ENCODE results near the gene HLTF. TPM values are rescaled to one million over a fixed set of nuclear protein-coding genes. Genes with fewer than 3 reads are reported as not detected.

Gene HLTF
- total and polyA plus RNA-seq, 2 of the 4 experiments (the other 2 are of a cell fraction) = 12.6 to 39.1 TPM

DNA sequence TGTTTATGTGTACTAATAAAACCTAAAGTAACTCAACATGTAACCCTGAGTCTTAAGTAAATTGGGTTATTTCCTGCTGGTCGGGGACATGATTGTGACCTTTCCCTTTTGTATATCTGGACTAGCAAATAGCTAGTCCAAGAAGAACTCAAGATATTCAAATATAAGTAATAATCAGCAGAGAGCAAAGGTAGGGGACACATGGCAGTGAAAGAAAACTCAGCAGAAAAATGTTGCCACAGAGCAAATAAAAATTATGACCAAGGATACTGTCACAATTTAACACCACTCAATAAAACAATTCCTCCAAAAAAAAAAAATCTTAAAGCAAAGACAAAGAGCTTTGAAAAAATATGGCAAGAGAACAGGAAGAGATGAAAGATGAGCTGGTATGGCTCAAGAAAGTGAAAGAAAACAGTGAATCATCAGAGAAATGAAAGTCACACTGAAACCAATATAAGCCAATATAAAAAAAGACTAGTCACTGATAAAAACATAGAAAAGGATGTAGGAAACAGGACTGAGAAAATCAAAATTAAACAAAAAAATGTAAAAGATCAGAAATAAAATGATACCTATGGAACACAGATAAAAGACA, 43.4 kb downstream of the HLTF start:
- POLR2A ChIA-PET (ENCODE audit: unreplicated experiment) = interaction anchor here (0.7 kb wide), 1 partner anchor 28 kb away, joined by 3 read pairs; no protein-coding TSS in a partner anchor
- Histone ChIP-seq H3K36me3 (ENCODE audit: control insufficient read depth, insufficient read depth, low read length) (peaks cover 11% of the 10 kb centered on the region), H3K9ac (ENCODE audit: low read depth, low read length) (no peak overlapping the region), H4K5ac (ENCODE audit: low read depth, low read length) (peak overlapping the region; percentile 69; the same call in 1 of the 2 replicates), H3K9me1 (ENCODE audit: insufficient read depth, low read length) (no peaks in the 10 kb centered on the region), H3K56ac (ENCODE audit: extremely low read depth, insufficient read depth, low read length) (no peak overlapping the region), H3K4me1 (ENCODE audit: control insufficient read depth, insufficient read depth, low read length) (no peaks in the 10 kb centered on the region; the same call in 1 of the 2 replicates), H2AFZ (replicated peaks; ENCODE audit: low read length, poor library complexity) (no peak overlapping the region), H2BK5ac (ENCODE audit: low read depth, low read length, poor library complexity, severe bottlenecking) (peak overlapping the region; percentile 66), H3K27me3 (ENCODE audit: control insufficient read depth, insufficient read depth, low read length) (no peaks in the 10 kb centered on the region), H4K8ac (ENCODE audit: low read depth in 2 of 2, low read length in 2 of 2) (no peak overlapping the region), H3K18ac (ENCODE audit: low read depth, low read length) (no peak overlapping the region), H2AK5ac (ENCODE audit: low read depth, low read length) (no peak overlapping the region), H3K14ac (replicated peaks; ENCODE audit: low read depth, low read length) (peak overlapping the region; percentile 55; the same call in 1 of the 2 replicates), H3K4ac (ENCODE audit: low read depth, low read length) (no peak overlapping the region), H3K4me2 (ENCODE audit: low read depth, low read length) (no peak overlapping the region), H2BK20ac (ENCODE audit: low read depth, low read length) (no peak overlapping the region), H3K23ac (ENCODE audit: low read depth, low read length) (no peak overlapping the region), H2AK9ac (replicated peaks; ENCODE audit: low read depth, low read length, poor library complexity) (no peak overlapping the region), H4K91ac (ENCODE audit: insufficient read depth, low read depth, low read length) (no peak overlapping the region), H2BK15ac (ENCODE audit: low read depth, low read length) (no peak overlapping the region), H4K20me1 (ENCODE audit: insufficient read depth, low read length) (no peaks in the 10 kb centered on the region), H3K4me3 (ENCODE audit: insufficient read depth, low read depth, low read length) (no peak overlapping the region), H3K27ac (ENCODE audit: insufficient read depth, low read length) (no peak overlapping the region), H3K79me1 (ENCODE audit: low read depth in 1 of 2, low read length in 2 of 2) (no peaks in the 10 kb centered on the region; a peak in 1 of 4 replicates), H3K9me3 (ENCODE audit: control insufficient read depth, insufficient read depth, low read length) (no peaks in the 10 kb centered on the region), H2BK120ac (ENCODE audit: low read depth, low read length) (no peak overlapping the region)
- peak; percentile 72 for DNase-seq
- TF ChIP-seq CEBPB (IDR thresholded peaks at IDR 0.05; ENCODE audit: low read depth, low read length) = peak; percentile 14; the same call in 1 of the 2 replicates
- no peak for TF ChIP-seq CHD1 (IDR thresholded peaks at IDR 0.05; ENCODE audit: low read depth, low read length)
- no TSS peak for BruUV-seq (replicated peaks)
- dilution Hi-C loops (cut with HindIII; ENCODE audit: low sequenced_read_pairs, unreplicated experiment) (no loop called here), intact Hi-C loops (cut with micrococcal nuclease) (loop anchor here (5.0 kb wide), 2 partner anchors 34 to 86 kb away; no protein-coding TSS in a partner anchor), in situ Hi-C loops (cut with MboI; ENCODE audit: low sequenced_read_pairs) (no loop called here)
- peak; percentile 46; the same call in 1 of the 2 replicates for ATAC-seq (ENCODE audit: low read depth)
- CTCF ChIA-PET = interaction anchor here (0.6 to 1.5 kb wide), 3 partner anchors 12 to 78 kb away, joined by 4 to 8 read pairs (median 4); no protein-coding TSS in a partner anchor
- WGBS, 2 experiments (ENCODE audit: extremely low coverage in 2 of 2, insufficient read length in 1 of 2) = no CpG with 5 or more reads among the region's 1 CpG

Data from IMR-90 (cell line).